Stimulated activated CD4-positive, alpha-beta T cell treated with anti-CD3 and anti-CD28 coated beads, Interleukin-2, amount 100 ng/mL, for 4 hours (primary cell): Measurements from ENCODE around the gene RTN4IP1.

Source experiments
- DNase-seq: peaks from one replicate; pipeline ENCODE4 v3.0.0-alpha.2; 2020; ENCODE audit warnings: low read depth

Gene RTN4IP1

GRCh38 chr6:106629103-106629858, at the start of gene RTN4IP1, which contains the start of gene QRSL1:
TSS of gene RTN4IP1 (minus strand) at chr6:106629498. CDS start at chr6:106629021, 477 bp downstream.
TSS of gene QRSL1 (plus strand) at chr6:106629578. CDS start at chr6:106629682, 104 bp downstream.
- peak; percentile 76 for DNase-seq

- DNase-seq, result no peak
These were observed 48.0 kb upstream of the RTN4IP1 start for GRCh38 chr6:106677282-106677681.

GRCh38 chr6:106674541-106675229, 45.4 kb upstream of the RTN4IP1 start:
- DNase-seq, result no peak

GRCh38 chr6:106671651-106672050, 42.4 kb upstream of the RTN4IP1 start:
- DNase-seq, result no peak

GRCh38 chr6:106670236-106670635, 40.9 kb upstream of the RTN4IP1 start:
- DNase-seq, result no peak

GRCh38 chr6:106667022-106667402, 37.7 kb upstream of the RTN4IP1 start:
- no peak for DNase-seq

GRCh38 chr6:106666282-106667021, 37.2 kb upstream of the RTN4IP1 start:
- no peak for DNase-seq

GRCh38 chr6:106662458-106662857, 33.2 kb upstream of the RTN4IP1 start:
- no peak for DNase-seq

GRCh38 chr6:106659859-106660258, 30.6 kb upstream of the RTN4IP1 start:
- no peak for DNase-seq

- no peak for DNase-seq
These were observed 29.2 kb upstream of the RTN4IP1 start for GRCh38 chr6:106658469-106658868.

GRCh38 chr6:106648651-106649308, 19.5 kb upstream of the RTN4IP1 start:
- no peak for DNase-seq

GRCh38 chr6:106643061-106643460, 13.8 kb upstream of the RTN4IP1 start:
- DNase-seq, result no peak

- DNase-seq, result no peak
These were observed 13.2 kb upstream of the RTN4IP1 start for GRCh38 chr6:106642476-106642875.

GRCh38 chr6:106639812-106640211, 10.5 kb upstream of the RTN4IP1 start:
- no peak for DNase-seq

- no peak for DNase-seq
These were observed 8.5 kb upstream of the RTN4IP1 start for GRCh38 chr6:106637717-106638341.

- no peak for DNase-seq
These were observed 7.9 kb upstream of the RTN4IP1 start for GRCh38 chr6:106637051-106637716.

GRCh38 chr6:106634565-106634964, 5.3 kb upstream of the RTN4IP1 start:
- DNase-seq, result no peak

- no peak for DNase-seq
These were observed 2.0 kb upstream of the RTN4IP1 start for GRCh38 chr6:106631346-106631745.

- no peak for DNase-seq
These were observed 1.1 kb upstream of the RTN4IP1 start for GRCh38 chr6:106630366-106630765.

GRCh38 chr6:106629859-106630163, 513 bp upstream of the RTN4IP1 start:
- no peak for DNase-seq

GRCh38 chr6:106628658-106629102, 618 bp downstream of the RTN4IP1 start:
- no peak for DNase-seq
